GM18951 (cell line): ENCODE measurements around the gene DGKA.
"Not testable (repeated sequence)": the region's sequence is repeated elsewhere in the genome, so short reads cannot be mapped to it uniquely, and the experiment has no call there.

Experiments used
- POLR2A ChIP-seq: IDR thresholded peaks from 4 replicates; pipeline ENCODE4 v1.6.1; 2011; ENCODE audit warnings: mild to moderate bottlenecking; ENCODE audit not compliant: insufficient read length, insufficient read depth; ENCODE audit errors: extremely low read depth
- in situ Hi-C: fragments of 300-500 bp; cut with MboI; formaldehyde crosslinking; loops from one replicate; pipeline ENCODE4 v1.12.0; 2022; ENCODE audit warnings: low sequenced_read_pairs, mixed read lengths, inconsistent platforms; ENCODE audit not compliant: unreplicated experiment

The DGKA gene

DNA sequence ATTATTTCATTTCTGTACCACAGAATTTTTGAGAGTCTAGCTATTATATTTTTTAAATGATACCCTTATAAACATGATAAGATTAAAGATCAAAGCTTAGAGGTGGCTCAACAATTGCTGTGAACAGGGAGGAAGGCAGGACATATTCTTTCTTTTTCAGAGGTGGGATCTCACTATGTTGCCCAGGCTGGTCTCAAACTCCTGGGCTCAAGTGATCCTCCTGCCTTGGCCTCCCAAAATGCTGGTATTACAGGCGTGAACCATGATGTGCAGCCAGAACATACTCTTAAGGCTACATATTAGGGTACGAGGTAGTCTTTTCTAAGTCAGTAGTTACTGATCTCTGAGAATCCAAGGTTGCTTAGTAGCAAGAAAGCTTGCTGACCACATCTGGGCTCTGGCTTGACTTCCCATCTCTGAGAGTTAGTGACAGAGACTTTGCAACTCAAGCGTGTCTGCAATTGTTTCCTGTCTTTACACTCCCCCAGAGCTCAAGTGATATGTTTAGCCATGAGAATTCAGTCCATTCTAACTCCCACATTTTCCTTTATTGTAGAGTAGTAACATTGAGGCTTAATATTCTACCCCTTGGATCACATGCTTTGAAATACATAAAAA lies 51.5 kb downstream of the DGKA start:
- in situ Hi-C loops: no loop called here
- no peak for TF ChIP-seq POLR2A

DNA sequence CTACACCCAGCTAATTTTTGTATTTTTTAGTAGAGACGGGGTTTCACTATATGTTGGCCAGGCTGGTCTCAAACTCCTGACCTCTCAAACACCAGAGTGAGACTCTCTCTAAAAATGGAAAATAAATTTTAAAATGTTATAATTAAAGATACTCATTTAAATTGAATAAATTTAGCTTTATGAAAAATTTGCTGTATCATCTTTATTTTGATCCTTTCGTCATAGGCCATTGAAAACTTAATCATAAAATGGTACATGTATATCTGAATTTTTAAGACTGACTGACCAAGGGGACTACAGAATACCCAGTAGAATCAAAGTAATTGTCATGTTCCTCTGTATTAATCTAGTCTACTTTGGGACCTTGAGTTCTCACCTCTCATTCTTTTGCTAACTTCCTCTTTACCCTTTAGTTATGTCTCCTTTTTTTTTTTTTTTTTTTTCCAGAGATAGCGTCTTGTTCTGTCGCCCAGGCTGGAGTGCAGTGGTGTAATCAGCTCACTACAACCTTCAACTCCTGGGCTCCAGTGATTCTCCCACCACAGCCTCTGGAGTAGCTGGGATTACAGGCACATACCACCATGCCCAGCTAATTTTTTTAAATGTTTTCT lies 52.4 kb downstream of the DGKA start:
- in situ Hi-C loops: no loop called here
- TF ChIP-seq POLR2A: no peak

GRCh38 chr12:55984861-55985260 lies 53.9 kb downstream of the DGKA start:
- in situ Hi-C loops: no loop called here
- TF ChIP-seq POLR2A: no peak

GRCh38 chr12:55985341-55985740 lies 54.4 kb downstream of the DGKA start:
- TF ChIP-seq POLR2A: no peak
- in situ Hi-C loops: no loop called here

- in situ Hi-C loops: not testable (repeated sequence)
These were observed 55.0 kb downstream of the DGKA start for GRCh38 chr12:55985976-55986375.

DNA sequence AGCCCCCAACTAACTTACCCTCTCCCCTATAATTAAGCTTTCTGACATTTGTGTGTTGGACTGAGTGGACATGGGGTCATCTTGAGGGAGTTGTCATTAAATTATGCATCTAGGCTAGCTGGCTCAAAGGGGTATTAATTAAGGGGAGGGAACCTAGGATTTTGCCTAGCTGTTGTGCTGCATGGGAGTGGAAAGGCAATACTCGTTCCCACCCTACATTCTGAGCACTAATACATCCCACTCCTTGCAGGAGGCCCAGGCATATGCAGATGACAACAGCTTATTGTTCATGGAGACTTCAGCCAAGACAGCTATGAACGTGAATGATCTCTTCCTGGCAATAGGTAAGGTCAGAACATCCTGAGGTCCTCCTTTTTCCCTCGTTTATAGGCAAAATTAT lies 60.1 kb downstream of the DGKA start:
- in situ Hi-C loops: loop anchor here (10.0 kb wide), 1 partner anchor 114 kb away; the partner anchor contains the start of gene PA2G4
- TF ChIP-seq POLR2A: no peak

DNA sequence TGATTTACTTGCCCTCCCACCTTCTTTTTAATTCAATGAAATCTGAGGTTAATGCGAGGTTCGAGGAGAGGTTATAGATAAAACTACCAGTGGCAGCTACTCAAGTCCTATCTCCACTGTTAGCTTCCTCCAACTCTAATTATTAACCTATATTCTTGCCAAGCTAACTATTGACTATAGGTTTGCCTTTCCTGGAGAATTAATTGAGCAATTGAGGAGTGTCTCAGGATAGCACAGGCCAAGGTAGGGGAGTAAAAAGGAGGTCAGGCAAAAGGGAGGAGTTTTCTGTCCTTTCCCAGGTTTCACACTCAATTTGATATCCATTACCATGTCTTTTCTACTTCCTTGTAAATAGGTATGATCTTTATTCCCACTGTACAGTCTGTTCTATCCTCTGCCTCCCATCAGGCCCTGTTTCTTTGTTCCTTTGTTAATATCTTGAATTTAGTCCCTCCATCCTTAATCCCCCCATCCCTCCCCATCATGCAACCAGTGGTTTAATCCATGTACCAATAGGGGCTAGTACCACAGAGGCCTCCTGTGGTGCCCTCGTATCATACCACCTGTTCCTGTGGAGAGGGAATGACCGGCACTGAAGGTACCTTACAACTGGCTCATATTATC lies 62.4 kb downstream of the DGKA start:
- no peak for TF ChIP-seq POLR2A
- in situ Hi-C loops: loop anchor here (10.0 kb wide), 1 partner anchor 111 kb away; the partner anchor contains the start of gene PA2G4

- in situ Hi-C loops: loop anchor here (10.0 kb wide), 1 partner anchor 109 kb away; the partner anchor contains the start of gene PA2G4
- no peak for TF ChIP-seq POLR2A
These were observed 64.4 kb downstream of the DGKA start for GRCh38 chr12:55995366-55995765.

DNA sequence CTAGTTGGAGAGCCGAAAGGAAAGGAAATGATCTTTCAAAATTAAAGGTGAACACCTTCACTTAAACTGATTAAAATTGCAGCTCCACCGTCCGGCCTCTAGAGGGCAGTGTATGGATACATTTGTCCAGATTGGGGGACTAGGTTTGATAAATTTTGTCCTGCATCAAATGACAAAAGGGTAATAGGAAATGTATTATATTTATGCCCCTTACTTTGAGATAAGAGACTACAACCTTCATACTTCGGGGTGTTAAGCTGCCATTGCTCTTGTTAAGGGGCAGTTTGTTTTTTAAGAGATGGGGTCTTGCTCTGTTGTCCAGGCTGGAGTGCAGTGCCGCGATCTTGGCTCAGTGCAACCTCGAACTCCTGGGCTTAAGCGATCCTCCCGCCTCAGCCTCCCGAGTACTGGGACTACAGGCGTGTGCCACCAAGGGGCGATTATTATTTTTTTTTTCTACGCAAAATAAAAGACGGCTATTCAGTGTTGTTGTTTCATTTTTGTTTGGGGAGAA lies 65.3 kb downstream of the DGKA start:
- no peak for TF ChIP-seq POLR2A
- in situ Hi-C loops: loop anchor here (10.0 kb wide), 1 partner anchor 109 kb away; the partner anchor contains the start of gene PA2G4

- in situ Hi-C loops: loop anchor here (10.0 kb wide), 1 partner anchor 108 kb away; the partner anchor contains the start of gene PA2G4
- peak; percentile 76 for TF ChIP-seq POLR2A
These were observed 66.0 kb downstream of the DGKA start, which contains the start of gene SUOX for GRCh38 chr12:55996715-55997534. TSS of gene SUOX (plus strand) at chr12:55997276. CDS start at chr12:56002222, 4,946 bp downstream.

GRCh38 chr12:55997535-55997859 lies 66.5 kb downstream of the DGKA start:
- in situ Hi-C loops: loop anchor here (10.0 kb wide), 1 partner anchor 107 kb away; the partner anchor contains the start of gene PA2G4

GRCh38 chr12:55999522-55999921 lies 68.6 kb downstream of the DGKA start:
- in situ Hi-C loops: loop anchor here (10.0 kb wide), 1 partner anchor 105 kb away; the partner anchor contains the start of gene PA2G4

More at GRCh38 chr12:55997535-55997859, 66.5 kb downstream of the DGKA start:
- no peak for TF ChIP-seq POLR2A

- in situ Hi-C loops: loop anchor here (10.0 kb wide), 1 partner anchor 105 kb away; the partner anchor contains the start of gene PA2G4
These were observed 69.1 kb downstream of the DGKA start for GRCh38 chr12:55999999-56000540.
